ENCODE results near the gene ZNF311.

Gene ZNF311

GRCh38 chr6:28983838-28984237, 21.3 kb downstream of the ZNF311 start:
- TF ChIP-seq CTCF (IDR thresholded peaks at IDR 0.05; ENCODE audit: low read length, missing control alignments) = no peak
- no peak overlapping the region for H3K4me3 ChIP-seq (replicated peaks; ENCODE audit: low read depth, low read length)
- DNase-seq (ENCODE audit: low read depth) = no peak

GRCh38 chr6:28982476-28983266, 22.4 kb downstream of the ZNF311 start:
- peak; percentile 30 for TF ChIP-seq CTCF (IDR thresholded peaks at IDR 0.05; ENCODE audit: low read length, missing control alignments)
- peak overlapping the region; percentile 95 for H3K4me3 ChIP-seq (replicated peaks; ENCODE audit: low read depth, low read length)
- DNase-seq (ENCODE audit: low read depth) = peak; percentile 73

- peak overlapping the region; percentile 95 for H3K4me3 ChIP-seq (replicated peaks; ENCODE audit: low read depth, low read length)
- DNase-seq (ENCODE audit: low read depth) = peak; percentile 96
- TF ChIP-seq CTCF (IDR thresholded peaks at IDR 0.05; ENCODE audit: low read length, missing control alignments) = no peak
These were observed 23.2 kb downstream of the ZNF311 start for GRCh38 chr6:28981833-28982475.

GRCh38 chr6:28981431-28981832, 23.7 kb downstream of the ZNF311 start:
- no peak for TF ChIP-seq CTCF (IDR thresholded peaks at IDR 0.05; ENCODE audit: low read length, missing control alignments)
- DNase-seq (ENCODE audit: low read depth) = peak; percentile 80
- peak overlapping the region; percentile 95 for H3K4me3 ChIP-seq (replicated peaks; ENCODE audit: low read depth, low read length)

- peak; percentile 83 for DNase-seq (ENCODE audit: low read depth)
- peak overlapping the region; percentile 95 for H3K4me3 ChIP-seq (replicated peaks; ENCODE audit: low read depth, low read length)
- TF ChIP-seq CTCF (IDR thresholded peaks at IDR 0.05; ENCODE audit: low read length, missing control alignments) = peak; percentile 48
These were observed 24.2 kb downstream of the ZNF311 start for GRCh38 chr6:28980852-28981430.

GRCh38 chr6:28980137-28980851, 24.8 kb downstream of the ZNF311 start:
- no peak for DNase-seq (ENCODE audit: low read depth)
- peak overlapping the region; percentile 95 for H3K4me3 ChIP-seq (replicated peaks; ENCODE audit: low read depth, low read length)

More at GRCh38 chr6:28980137-28980851, 24.8 kb downstream of the ZNF311 start:
- no peak for TF ChIP-seq CTCF (IDR thresholded peaks at IDR 0.05; ENCODE audit: low read length, missing control alignments)

All from fibroblast of pulmonary artery (primary cell).